CD14-positive monocyte (primary cell): ENCODE data around the gene PHKA1. TPM values are rescaled to one million over a fixed set of nuclear protein-coding genes. Genes with fewer than 3 reads are reported as not detected.
"Not testable (repeated sequence)": the region's sequence is repeated elsewhere in the genome, so short reads cannot be mapped to it uniquely, and the experiment has no call there.

ENCODE experiments used
- DNase-seq, 3 donors: peaks; one replicate each; pipeline ENCODE4 v3.0.0-alpha.2; 2011 to 2022
- H2AFZ ChIP-seq: 2 replicates; pipeline ENCODE4 v1.6.0; 2012; ENCODE audit warnings: mild to moderate bottlenecking, low read depth, low read length, inconsistent platforms; ENCODE audit not compliant: insufficient read depth, poor library complexity, severe bottlenecking
- H3K27ac ChIP-seq, 2 donors: 1 replicate in 1 of 2; 2 replicates in 1 of 2; pipeline ENCODE4 v1.5.1; 2012 to 2013; ENCODE audit warnings: low read length in 2 of 2, control low read depth in 1 of 2, inconsistent platforms in 1 of 2, low read depth in 1 of 2, mild to moderate bottlenecking in 1 of 2
- H3K27me3 ChIP-seq, 2 donors: one replicate each; pipeline versions ENCODE4 v1.6.0 to v1.6.1; 2011 to 2013; ENCODE audit warnings: low read length in 2 of 2; ENCODE audit not compliant: control insufficient read depth in 2 of 2, insufficient read depth in 2 of 2
- H3K36me3 ChIP-seq, 2 donors: replicated peaks in 1 of 2; 1 replicate in 1 of 2; 2 replicates in 1 of 2; pipeline versions ENCODE4 v1.5.1 to v1.6.1; 2012 to 2013; ENCODE audit warnings: low read length in 2 of 2, control low read depth in 1 of 2, inconsistent platforms in 1 of 2, mild to moderate bottlenecking in 1 of 2; ENCODE audit not compliant: insufficient read depth in 2 of 2, control insufficient read depth in 1 of 2
- H3K4me1 ChIP-seq, 2 donors: 1 replicate in 1 of 2; 2 replicates in 1 of 2; pipeline versions ENCODE4 v1.5.1 to v1.6.1; 2012 to 2013; ENCODE audit warnings: low read length in 2 of 2, control low read depth in 1 of 2, inconsistent platforms in 1 of 2, mild to moderate bottlenecking in 1 of 2, moderate library complexity in 1 of 2; ENCODE audit not compliant: insufficient read depth in 2 of 2, control insufficient read depth in 1 of 2
- H3K4me2 ChIP-seq: replicated peaks from 2 replicates; pipeline ENCODE3; 2012; ENCODE audit warnings: low read length, moderate library complexity, mild to moderate bottlenecking; ENCODE audit not compliant: poor library complexity, severe bottlenecking; ENCODE audit errors: extremely low read depth
- H3K4me3 ChIP-seq, 3 experiments: fragments of 200-600 bp in 1 of 3; sonication (generic) in 1 of 3; replicated peaks in 1 of 3; 1 replicate in 2 of 3; 2 replicates in 1 of 3; pipeline ENCODE4 v1.5.1; 2011 to 2013; ENCODE audit warnings: low read length in 3 of 3, mild to moderate bottlenecking in 3 of 3, control low read depth in 2 of 3, low read depth in 2 of 3, inconsistent platforms in 1 of 3, moderate library complexity in 1 of 3
- H3K79me2 ChIP-seq: 2 replicates; pipeline ENCODE4 v1.6.0; 2012; ENCODE audit warnings: mild to moderate bottlenecking, control low read depth, inconsistent platforms, low read length, moderate library complexity; ENCODE audit not compliant: insufficient read depth
- H3K9ac ChIP-seq: 2 replicates; pipeline ENCODE4 v1.6.0; 2017; ENCODE audit warnings: low read length, mild to moderate bottlenecking; ENCODE audit not compliant: insufficient read depth, poor library complexity, severe bottlenecking
- H3K9me3 ChIP-seq, 2 donors: replicated peaks in 1 of 2; 1 replicate in 1 of 2; 2 replicates in 1 of 2; pipeline versions ENCODE4 v1.5.1 to v1.6.1; 2012 to 2013; ENCODE audit warnings: low read length in 2 of 2, control low read depth in 1 of 2; ENCODE audit not compliant: control insufficient read depth in 1 of 2, insufficient read depth in 1 of 2
- H4K20me1 ChIP-seq: 2 replicates; pipeline ENCODE4 v1.6.0; 2012; ENCODE audit warnings: mild to moderate bottlenecking, low read length, control low read depth, moderate library complexity; ENCODE audit not compliant: insufficient read depth
- H3K27ac Mint-ChIP-seq, 7 donors: one replicate each; pipeline ENCODE4 v1.8.0; 2020; ENCODE audit warnings: mild to moderate bottlenecking in 7 of 7, mixed read lengths in 7 of 7, moderate library complexity in 6 of 7, inconsistent platforms in 2 of 7
- H3K27me3 Mint-ChIP-seq, 3 donors: one replicate each; pipeline ENCODE4 v1.8.0; 2021 to 2022; ENCODE audit warnings: low read depth in 3 of 3, mild to moderate bottlenecking in 3 of 3, mixed read lengths in 3 of 3, moderate library complexity in 3 of 3, inconsistent platforms in 1 of 3
- H3K36me3 Mint-ChIP-seq, 2 donors: one replicate each; pipeline ENCODE4 v1.8.0; 2020; ENCODE audit warnings: mixed read lengths in 2 of 2, inconsistent platforms in 1 of 2, mild to moderate bottlenecking in 1 of 2
- H3K4me1 Mint-ChIP-seq: one replicate; pipeline ENCODE4 v1.8.0; 2020; ENCODE audit warnings: mild to moderate bottlenecking, mixed read lengths
- H3K4me3 Mint-ChIP-seq, 2 donors: one replicate each; pipeline ENCODE4 v1.8.0; 2020; ENCODE audit warnings: mild to moderate bottlenecking in 2 of 2, mixed read lengths in 2 of 2, moderate library complexity in 1 of 2
- H3K9me3 Mint-ChIP-seq, 7 donors: one replicate each; pipeline ENCODE4 v1.8.0; 2020 to 2022; ENCODE audit warnings: mixed read lengths in 7 of 7, mild to moderate bottlenecking in 6 of 7, moderate library complexity in 6 of 7, inconsistent platforms in 2 of 7
- CTCF ChIP-seq: fragments of 200-600 bp; IDR thresholded peaks from one replicate; pipeline ENCODE4 v1.8.0; 2022; ENCODE audit warnings: antibody characterized with exemption, mild to moderate bottlenecking
- WGBS: methylation state at CpG from one replicate; pipeline ENCODE4 v1.1.5; 2013; ENCODE audit warnings: missing lambda C conversion rate; ENCODE audit not compliant: insufficient coverage; 5-methylcytosine and 5-hydroxymethylcytosine counted together
- intact Hi-C, 2 donors: fragments of 100-400 bp; cut with micrococcal nuclease; formaldehyde crosslinking; loops; one replicate each; pipeline versions ENCODE4 v1.15.0 to v1.15.1; 2023
- polyA plus RNA-seq, 3 donors: library from polyadenylated mRNA; depleted of rRNA in 1 of 3; unstranded in 2 of 3; stranded (reverse) in 1 of 3; fragments of 300-500 nt in 2 of 3; fragments of >200 nt in 1 of 3; fragmentation: Illumina TruSeq in 2 of 3; gene quantifications; 1 replicate in 2 of 3; 2 replicates in 1 of 3; pipeline ENCODE4 v1.2.3, GENCODE V29; 2012 to 2021

Gene PHKA1
- polyA plus RNA-seq, 3 donors: 0.01 TPM; not detected in 2

GRCh38 chrX:72566448-72566847 is 147.7 kb downstream of the PHKA1 start:
- peaks cover 28 to 62% of the 10 kb centered on the region in 2 donors for H3K36me3 ChIP-seq
- no peaks in the 10 kb centered on the region for H3K4me1 ChIP-seq
- H4K20me1 ChIP-seq: no peaks in the 10 kb centered on the region
- DNase-seq: no peak
- no CpG with 5 or more reads among the region's 2 CpGs for WGBS
- no peaks in the 10 kb centered on the region for H3K9me3 ChIP-seq
- Mint-ChIP-seq H3K27me3 (peaks cover 0 to 2% (median 0%) of the 10 kb centered on the region in 3 donors), H3K36me3 (peaks cover 47 to 48% of the 10 kb centered on the region in 2 donors), H3K4me1 (peaks cover 2% of the 10 kb centered on the region), H3K4me3 (no peak overlapping the region), H3K27ac (no peak overlapping the region), H3K9me3 (no peaks in the 10 kb centered on the region)
- intact Hi-C loops: no loop called here
- H3K4me3 ChIP-seq: no peak overlapping the region
- no peak overlapping the region for H3K4me2 ChIP-seq
- no peak for TF ChIP-seq CTCF
- no peaks in the 10 kb centered on the region for H3K27me3 ChIP-seq
- no peaks in the 10 kb centered on the region for H3K79me2 ChIP-seq
- H2AFZ ChIP-seq: no peak overlapping the region
- no peak overlapping the region for H3K9ac ChIP-seq
- H3K27ac ChIP-seq: no peak overlapping the region

GRCh38 chrX:72559655-72560054 is 154.5 kb downstream of the PHKA1 start:
- H3K9me3 ChIP-seq, H3K27ac ChIP-seq, H3K4me1 ChIP-seq, H3K27me3 ChIP-seq, H3K9me3 Mint-ChIP-seq, H3K4me3 Mint-ChIP-seq, intact Hi-C loops, H3K27me3 Mint-ChIP-seq, H3K4me1 Mint-ChIP-seq, DNase-seq, H3K36me3 ChIP-seq, H2AFZ ChIP-seq, H3K27ac Mint-ChIP-seq, H3K4me3 ChIP-seq, H3K4me2 ChIP-seq, H3K79me2 ChIP-seq, H4K20me1 ChIP-seq, H3K9ac ChIP-seq: not testable (repeated sequence)
- H3K36me3 Mint-ChIP-seq: peaks cover 20 to 24% of the 10 kb centered on the region in 2 donors
- 100% methylated on average over 6 of the region's 28 CpGs for WGBS
